Peyer's patch (tissue), 4 donors: ENCODE results near the gene CDC14B. TPM values are rescaled to one million over a fixed set of nuclear protein-coding genes. Genes with fewer than 3 reads are reported as not detected.

Source experiments
- DNase-seq, 3 donors: peaks; one replicate each; pipeline ENCODE4 v3.0.0-alpha.2; 2017 to 2019
- H3K27ac ChIP-seq, 4 donors: fragments of 200-600 bp; sonication (generic); one replicate each; pipeline ENCODE4 v1.5.1; 2016 to 2019
- H3K27me3 ChIP-seq, 2 donors: fragments of 200-600 bp; sonication (generic); one replicate each; pipeline ENCODE4 v1.5.1; 2019
- H3K36me3 ChIP-seq, 3 donors: fragments of 200-600 bp; sonication (generic); one replicate each; pipeline ENCODE4 v1.5.1; 2016 to 2019
- H3K4me1 ChIP-seq, 4 donors: fragments of 200-600 bp; sonication (generic); one replicate each; pipeline ENCODE4 v1.5.1; 2016 to 2019
- H3K4me3 ChIP-seq, 4 donors: fragments of 200-600 bp; sonication (generic); 1 replicate in 3 of 4; 2 replicates in 1 of 4; pipeline ENCODE4 v1.5.1; 2016 to 2019; ENCODE audit warnings: mild to moderate bottlenecking in 1 of 4
- H3K9me3 ChIP-seq, 4 donors: fragments of 200-600 bp; sonication (generic); one replicate each; pipeline ENCODE4 v1.5.1; 2016 to 2019; ENCODE audit warnings: mild to moderate bottlenecking in 1 of 4
- CTCF ChIP-seq, 6 experiments: fragments of 450-650 bp in 4 of 6; fragments of 200-600 bp in 2 of 6; sonication (generic) in 1 of 6; IDR thresholded peaks; one replicate each; pipeline ENCODE4 v1.5.1; 2017 to 2019; ENCODE audit warnings: antibody characterized with exemption in 6 of 6, mild to moderate bottlenecking in 3 of 6, moderate library complexity in 1 of 6
- POLR2A ChIP-seq, 2 donors: fragments of 450-650 bp; IDR thresholded peaks; one replicate each; pipeline ENCODE4 v1.5.1; 2017; ENCODE audit warnings: antibody characterized with exemption in 2 of 2, mild to moderate bottlenecking in 2 of 2, moderate library complexity in 2 of 2
- total RNA-seq, 4 donors: library from RNA; depleted of rRNA; stranded (reverse); fragments of >200 nt; gene quantifications; one replicate each; pipeline ENCODE4 v1.1.0, GENCODE V29; 2016

The CDC14B gene
- total RNA-seq, 4 donors from 2014 or later: 23.9 to 36.6 (median 35.7) TPM

- TF ChIP-seq CTCF (IDR thresholded peaks at IDR 0.05) (no peak), POLR2A (IDR thresholded peaks at IDR 0.05) (no peak)
- Histone ChIP-seq H3K4me3 (no peak overlapping the region), H3K4me1 (no peaks in the 10 kb centered on the region), H3K36me3 (peaks cover 0 to 8% (median 0%) of the 10 kb centered on the region in 3 donors), H3K27me3 (no peaks in the 10 kb centered on the region), H3K27ac (no peak overlapping the region), H3K9me3 (no peaks in the 10 kb centered on the region)
- DNase-seq: no peak
Measured at GRCh38 chr9:96464426-96464825, 155.2 kb downstream of the CDC14B start.

GRCh38 chr9:96462541-96462940, 157.1 kb downstream of the CDC14B start:
- H3K27me3 ChIP-seq: no peaks in the 10 kb centered on the region
- no peak for DNase-seq
- no peak overlapping the region for H3K27ac ChIP-seq
- H3K4me3 ChIP-seq: no peak overlapping the region
- no peaks in the 10 kb centered on the region for H3K4me1 ChIP-seq
- H3K9me3 ChIP-seq: no peaks in the 10 kb centered on the region
- peaks cover 0 to 8% (median 0%) of the 10 kb centered on the region in 3 donors for H3K36me3 ChIP-seq
- TF ChIP-seq CTCF (IDR thresholded peaks at IDR 0.05) (no peak), POLR2A (IDR thresholded peaks at IDR 0.05) (no peak)

- H3K27ac ChIP-seq: no peak overlapping the region
- no peaks in the 10 kb centered on the region for H3K4me1 ChIP-seq
- no peak for DNase-seq
- TF ChIP-seq POLR2A (IDR thresholded peaks at IDR 0.05): no peak
- no peak for TF ChIP-seq CTCF (IDR thresholded peaks at IDR 0.05)
- no peaks in the 10 kb centered on the region for H3K27me3 ChIP-seq
- no peak overlapping the region for H3K4me3 ChIP-seq
- H3K36me3 ChIP-seq: peaks cover 0 to 6% (median 0%) of the 10 kb centered on the region in 3 donors
- no peaks in the 10 kb centered on the region for H3K9me3 ChIP-seq
Measured at GRCh38 chr9:96461336-96461735, 158.3 kb downstream of the CDC14B start.

GRCh38 chr9:96460882-96461281, 158.8 kb downstream of the CDC14B start:
- Histone ChIP-seq H3K4me1 (no peaks in the 10 kb centered on the region), H3K27me3 (no peaks in the 10 kb centered on the region), H3K27ac (no peak overlapping the region), H3K4me3 (no peak overlapping the region), H3K36me3 (peaks cover 0 to 1% (median 0%) of the 10 kb centered on the region in 3 donors), H3K9me3 (no peaks in the 10 kb centered on the region)
- no peak for DNase-seq
- no peak for TF ChIP-seq POLR2A (IDR thresholded peaks at IDR 0.05)
- no peak for TF ChIP-seq CTCF (IDR thresholded peaks at IDR 0.05)

- no peak overlapping the region for H3K27ac ChIP-seq
Measured at GRCh38 chr9:96460470-96460869, 159.2 kb downstream of the CDC14B start.

More at GRCh38 chr9:96460470-96460869, 159.2 kb downstream of the CDC14B start:
- DNase-seq: no peak
- Histone ChIP-seq H3K4me3 (no peak overlapping the region), H3K4me1 (no peaks in the 10 kb centered on the region), H3K36me3 (no peaks in the 10 kb centered on the region), H3K9me3 (no peaks in the 10 kb centered on the region), H3K27me3 (no peaks in the 10 kb centered on the region)
- no peak for TF ChIP-seq POLR2A (IDR thresholded peaks at IDR 0.05)
- no peak for TF ChIP-seq CTCF (IDR thresholded peaks at IDR 0.05)
